ENCODE data around the gene DCUN1D2.

GRCh38 chr13:113507505-113508345 is 17.2 kb upstream of the DCUN1D2 start:
- no peak for TF ChIP-seq CTCF (IDR thresholded peaks at IDR 0.05)
- no peak for TF ChIP-seq POLR2A (IDR thresholded peaks at IDR 0.05)
